AG04450 (cell line): ENCODE measurements around the gene PTCH2. TPM values are rescaled to one million over a fixed set of nuclear protein-coding genes. Genes with fewer than 3 reads are reported as not detected.

Source experiments
- CTCF ChIA-PET: fragments of 300-600, 350-600 bp; formaldehyde crosslinking; extraction: SDS; loops from one replicate; lab custom pipeline; 2022; ENCODE audit warnings: antibody characterized with exemption, inconsistent platforms; lab: Charles Lee
- POLR2A ChIA-PET: fragments of 350-600 bp; formaldehyde crosslinking; extraction: SDS; loops from one replicate; lab custom pipeline; 2021; ENCODE audit warnings: antibody characterized with exemption, inconsistent platforms; lab: Yijun Ruan, JAX
- DNase-seq: peaks from one replicate; pipeline ENCODE4 v3.0.0-alpha.2; 2011; ENCODE audit warnings: low read depth, low spot score
- H3K27ac ChIP-seq: one replicate; pipeline ENCODE4 v1.5.1; 2012; ENCODE audit warnings: low read depth, low read length, control low read depth
- H3K27me3 ChIP-seq: one replicate; pipeline ENCODE4 v1.6.0; 2012; ENCODE audit warnings: low read length; ENCODE audit not compliant: control insufficient read depth, insufficient read depth
- H3K4me3 ChIP-seq: 2 replicates; pipeline ENCODE4 v1.5.1; 2011; ENCODE audit warnings: mild to moderate bottlenecking, low read depth, low read length, control low read depth
- H3K9me3 ChIP-seq: 2 replicates; pipeline ENCODE4 v1.5.1; 2012; ENCODE audit warnings: low read length; ENCODE audit not compliant: control insufficient read depth, insufficient read depth
- polyA plus RNA-seq: library from polyadenylated mRNA; depleted of rRNA; stranded (reverse); fragments of >200 nt; gene quantifications from 2 replicates; pipeline ENCODE4 v1.2.3, GENCODE V29; 2011
- TF ChIP-seq, protein P1 (sequence below): IDR thresholded peaks from 2 replicates; pipeline ENCODE4 v1.5.1; 2011; ENCODE audit warnings: low read depth, low read length, control low read depth, inconsistent platforms

The PTCH2 gene
- polyA plus RNA-seq, 1 experiment: 0.20 TPM

- POLR2A ChIA-PET: interaction anchor here (0.7 to 1.6 kb wide), 3 partner anchors 10 to 181 kb away, joined by 3 to 5 read pairs (median 3); partner anchors contain the start of gene HECTD3
- Histone ChIP-seq H3K27me3 (no peaks in the 10 kb centered on the region), H3K9me3 (peaks cover 5% of the 10 kb centered on the region; the same call in 1 of the 2 replicates), H3K4me3 (no peak overlapping the region), H3K27ac (no peak overlapping the region)
- TF ChIP-seq, protein P1, sequence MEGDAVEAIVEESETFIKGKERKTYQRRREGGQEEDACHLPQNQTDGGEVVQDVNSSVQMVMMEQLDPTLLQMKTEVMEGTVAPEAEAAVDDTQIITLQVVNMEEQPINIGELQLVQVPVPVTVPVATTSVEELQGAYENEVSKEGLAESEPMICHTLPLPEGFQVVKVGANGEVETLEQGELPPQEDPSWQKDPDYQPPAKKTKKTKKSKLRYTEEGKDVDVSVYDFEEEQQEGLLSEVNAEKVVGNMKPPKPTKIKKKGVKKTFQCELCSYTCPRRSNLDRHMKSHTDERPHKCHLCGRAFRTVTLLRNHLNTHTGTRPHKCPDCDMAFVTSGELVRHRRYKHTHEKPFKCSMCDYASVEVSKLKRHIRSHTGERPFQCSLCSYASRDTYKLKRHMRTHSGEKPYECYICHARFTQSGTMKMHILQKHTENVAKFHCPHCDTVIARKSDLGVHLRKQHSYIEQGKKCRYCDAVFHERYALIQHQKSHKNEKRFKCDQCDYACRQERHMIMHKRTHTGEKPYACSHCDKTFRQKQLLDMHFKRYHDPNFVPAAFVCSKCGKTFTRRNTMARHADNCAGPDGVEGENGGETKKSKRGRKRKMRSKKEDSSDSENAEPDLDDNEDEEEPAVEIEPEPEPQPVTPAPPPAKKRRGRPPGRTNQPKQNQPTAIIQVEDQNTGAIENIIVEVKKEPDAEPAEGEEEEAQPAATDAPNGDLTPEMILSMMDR: no peak
- DNase-seq: no peak
- CTCF ChIA-PET: interaction anchor here (0.6 to 1.5 kb wide), 2 partner anchors 146 to 189 kb away, joined by 4 to 5 read pairs; no protein-coding TSS in a partner anchor
Observed at GRCh38 chr1:44829506-44830384, 13.3 kb downstream of the PTCH2 start.

DNA sequence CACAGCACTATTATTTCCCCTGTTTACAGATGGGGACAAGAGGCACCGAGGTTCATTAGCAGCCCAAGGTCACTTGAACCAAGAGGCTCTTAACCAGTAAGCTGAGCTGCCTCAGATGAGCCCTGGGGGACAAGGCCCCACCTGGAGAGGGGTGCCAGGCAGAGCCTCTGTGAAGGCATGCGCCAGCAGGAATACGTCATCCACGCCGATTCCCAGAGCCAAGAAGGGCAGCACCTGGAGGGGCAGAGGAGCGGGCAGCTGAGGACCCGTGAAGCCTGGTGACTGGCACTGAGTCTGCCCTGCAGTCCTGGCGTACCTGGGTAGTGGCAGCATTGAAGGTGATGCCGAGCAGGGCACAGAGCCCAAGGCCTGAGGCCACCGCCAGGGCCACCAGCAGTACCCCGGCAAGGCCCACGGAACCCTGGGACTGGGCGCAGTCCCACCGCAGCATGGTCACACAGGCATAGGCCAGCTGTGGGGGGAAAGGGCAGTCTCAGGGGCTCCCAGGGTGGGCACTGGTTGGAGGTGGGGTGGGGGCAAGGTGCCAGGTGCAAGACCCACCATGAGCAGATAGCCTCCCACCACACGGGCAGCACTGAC, 14.1 kb downstream of the PTCH2 start:
- ChIA-PET POLR2A (interaction anchor here (0.7 kb wide), 1 partner anchor 9 kb away, joined by 3 read pairs; no protein-coding TSS in a partner anchor), CTCF (no interaction called here)
- TF ChIP-seq, protein P1: no peak

GRCh38 chr1:44828003-44828651, 14.9 kb downstream of the PTCH2 start:
- TF ChIP-seq, protein P1: no peak
- CTCF ChIA-PET: interaction anchor here (0.6 kb wide), 1 partner anchor 97 kb away, joined by 4 read pairs; no protein-coding TSS in a partner anchor
- POLR2A ChIA-PET: no interaction called here
- Histone ChIP-seq H3K27ac (no peak overlapping the region), H3K4me3 (no peak overlapping the region), H3K9me3 (peaks cover 5% of the 10 kb centered on the region; the same call in 1 of the 2 replicates), H3K27me3 (no peaks in the 10 kb centered on the region)
- no peak for DNase-seq

More for the DNA sequence above, 14.1 kb downstream of the PTCH2 start:
- Histone ChIP-seq H3K4me3 (no peak overlapping the region), H3K27ac (no peak overlapping the region), H3K9me3 (peaks cover 5% of the 10 kb centered on the region; the same call in 1 of the 2 replicates), H3K27me3 (no peaks in the 10 kb centered on the region)
- DNase-seq: no peak

DNA sequence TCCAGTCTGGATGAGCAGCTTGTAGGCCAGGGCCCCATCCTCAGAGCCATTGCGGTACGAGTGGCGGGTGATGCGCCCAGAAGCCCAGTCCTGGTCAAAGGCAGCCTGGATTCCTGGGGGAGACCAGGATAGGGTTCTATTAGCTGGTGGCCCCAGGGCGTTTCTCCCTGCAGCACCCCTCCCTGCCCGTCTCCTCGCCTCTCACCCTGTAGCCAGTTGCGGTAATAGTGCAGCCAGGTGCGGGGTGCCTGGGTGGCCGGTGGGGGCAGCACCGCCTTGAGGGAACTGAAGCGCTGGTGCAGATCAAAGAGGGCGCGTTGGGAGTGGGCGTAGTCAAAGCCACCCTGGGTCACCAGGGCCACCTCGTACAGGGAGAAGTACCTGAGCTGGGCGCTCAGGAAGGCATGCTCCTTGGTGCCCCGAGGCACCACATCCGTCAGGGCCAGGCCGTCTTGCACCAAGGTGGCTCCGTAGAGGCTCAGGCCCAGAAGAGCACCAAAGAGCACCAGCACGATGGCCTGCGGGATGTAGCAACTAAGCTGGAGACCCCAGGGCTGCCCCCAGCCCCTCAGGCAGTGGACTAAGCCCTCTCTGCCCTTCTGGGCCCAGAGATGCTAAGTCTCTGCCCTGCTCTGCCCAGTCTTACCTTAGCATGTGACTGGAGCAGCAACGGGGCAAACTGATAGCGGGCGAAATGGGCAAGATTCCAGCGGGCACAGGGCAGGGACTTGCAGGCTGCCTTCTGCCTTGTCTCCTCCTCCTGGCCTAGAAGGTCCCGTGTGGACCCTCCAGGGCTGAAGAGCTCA, 15.7 kb downstream of the PTCH2 start:
- Histone ChIP-seq H3K4me3 (no peak overlapping the region), H3K27ac (no peak overlapping the region), H3K27me3 (no peaks in the 10 kb centered on the region), H3K9me3 (peaks cover 5% of the 10 kb centered on the region; the same call in 1 of the 2 replicates)
- TF ChIP-seq, protein P1: no peak
- ChIA-PET CTCF (interaction anchor here (0.6 kb wide), 2 partner anchors 96 to 98 kb away, joined by 3 to 4 read pairs; no protein-coding TSS in a partner anchor), POLR2A (interaction anchor here (0.5 to 0.9 kb wide), 3 partner anchors 14 to 27 kb away, joined by 3 to 4 read pairs (median 3); partner anchors contain the start of genes PLK3 and PTCH2)
- DNase-seq: no peak
